KMS-11 (cell line): ENCODE data around the gene WHAMM.

Experiments used
- H2AFZ ChIP-seq: fragments of 200-600 bp; sonication (generic); 2 replicates; pipeline ENCODE4 v1.6.1; 2016; ENCODE audit warnings: antibody characterized with exemption, mixed run types, low read depth
- H3K27ac ChIP-seq: fragments of 200-600 bp; sonication (generic); 2 replicates; pipeline ENCODE4 v1.6.1; 2016; ENCODE audit warnings: mild to moderate bottlenecking, mixed run types
- H3K27me3 ChIP-seq: fragments of 200-600 bp; sonication (generic); 2 replicates; pipeline ENCODE4 v1.6.1; 2017; ENCODE audit warnings: mild to moderate bottlenecking, low read depth, mixed run types, moderate library complexity; ENCODE audit not compliant: insufficient read depth
- H3K36me3 ChIP-seq: fragments of 200-600 bp; sonication (generic); 2 replicates; pipeline ENCODE4 v1.6.1; 2017; ENCODE audit warnings: mild to moderate bottlenecking, mixed run types; ENCODE audit not compliant: insufficient read depth
- H3K4me1 ChIP-seq: fragments of 200-600 bp; sonication (generic); 2 replicates; pipeline ENCODE4 v1.6.1; 2016; ENCODE audit warnings: mild to moderate bottlenecking, low read depth, mixed run types; ENCODE audit not compliant: poor library complexity, severe bottlenecking
- H3K4me2 ChIP-seq: fragments of 200-600 bp; sonication (generic); 2 replicates; pipeline ENCODE4 v1.7.0; 2016; ENCODE audit warnings: mild to moderate bottlenecking, mixed run types
- H3K4me3 ChIP-seq: fragments of 200-600 bp; sonication (generic); IDR thresholded peaks from 2 replicates; pipeline ENCODE4 v1.6.1; 2017; ENCODE audit warnings: low read depth, low read length, mixed read lengths; ENCODE audit not compliant: insufficient read depth
- H3K79me2 ChIP-seq: fragments of 200-600 bp; sonication (generic); 2 replicates; pipeline ENCODE4 v1.6.1; 2016; ENCODE audit warnings: low read depth, mixed run types; ENCODE audit not compliant: insufficient read depth
- H3K9ac ChIP-seq: fragments of 200-600 bp; sonication (generic); 2 replicates; pipeline ENCODE4 v1.6.1; 2016; ENCODE audit warnings: mild to moderate bottlenecking, mixed run types
- H4K20me1 ChIP-seq: fragments of 200-600 bp; sonication (generic); 2 replicates; pipeline ENCODE4 v1.6.1; 2016; ENCODE audit warnings: mild to moderate bottlenecking, mixed run types; ENCODE audit not compliant: insufficient read depth
- TF ChIP-seq, protein P1 (sequence below): fragments of 200-600 bp; sonication (generic); conservative IDR thresholded peaks from 2 replicates; pipeline ENCODE4 v1.6.1; 2017; ENCODE audit warnings: low read depth, mild to moderate bottlenecking, antibody characterized with exemption, low read length, moderate library complexity, mixed read lengths

Gene WHAMM

GRCh38 chr15:82805994-82806406, 3.4 kb upstream of the WHAMM start, which contains the start of gene FSD2:
FSD2 (minus strand) TSS chr15:82806069; CDS start chr15:82787390, 18,679 bp downstream.
- TF ChIP-seq, protein P1, sequence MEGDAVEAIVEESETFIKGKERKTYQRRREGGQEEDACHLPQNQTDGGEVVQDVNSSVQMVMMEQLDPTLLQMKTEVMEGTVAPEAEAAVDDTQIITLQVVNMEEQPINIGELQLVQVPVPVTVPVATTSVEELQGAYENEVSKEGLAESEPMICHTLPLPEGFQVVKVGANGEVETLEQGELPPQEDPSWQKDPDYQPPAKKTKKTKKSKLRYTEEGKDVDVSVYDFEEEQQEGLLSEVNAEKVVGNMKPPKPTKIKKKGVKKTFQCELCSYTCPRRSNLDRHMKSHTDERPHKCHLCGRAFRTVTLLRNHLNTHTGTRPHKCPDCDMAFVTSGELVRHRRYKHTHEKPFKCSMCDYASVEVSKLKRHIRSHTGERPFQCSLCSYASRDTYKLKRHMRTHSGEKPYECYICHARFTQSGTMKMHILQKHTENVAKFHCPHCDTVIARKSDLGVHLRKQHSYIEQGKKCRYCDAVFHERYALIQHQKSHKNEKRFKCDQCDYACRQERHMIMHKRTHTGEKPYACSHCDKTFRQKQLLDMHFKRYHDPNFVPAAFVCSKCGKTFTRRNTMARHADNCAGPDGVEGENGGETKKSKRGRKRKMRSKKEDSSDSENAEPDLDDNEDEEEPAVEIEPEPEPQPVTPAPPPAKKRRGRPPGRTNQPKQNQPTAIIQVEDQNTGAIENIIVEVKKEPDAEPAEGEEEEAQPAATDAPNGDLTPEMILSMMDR, result 0 out of 2 replicates have a peak, but pooled peaks have one; percentile 25
- Histone ChIP-seq H4K20me1 (no peaks in the 10 kb centered on the region), H3K36me3 (no peaks in the 10 kb centered on the region), H2AFZ (peak within 1 kb of the TSS; percentile 64), H3K79me2 (peaks cover 6% of the 10 kb centered on the region; the same call in 1 of the 2 replicates), H3K4me1 (peaks cover 40% of the 10 kb centered on the region), H3K27ac (peak within 1 kb of the TSS; percentile 67), H3K4me3 (no peak within 1 kb of the TSS), H3K4me2 (peak within 1 kb of the TSS; percentile 72), H3K27me3 (no peaks in the 10 kb centered on the region), H3K9ac (peak within 1 kb of the TSS; percentile 18; the same call in 1 of the 2 replicates)

DNA sequence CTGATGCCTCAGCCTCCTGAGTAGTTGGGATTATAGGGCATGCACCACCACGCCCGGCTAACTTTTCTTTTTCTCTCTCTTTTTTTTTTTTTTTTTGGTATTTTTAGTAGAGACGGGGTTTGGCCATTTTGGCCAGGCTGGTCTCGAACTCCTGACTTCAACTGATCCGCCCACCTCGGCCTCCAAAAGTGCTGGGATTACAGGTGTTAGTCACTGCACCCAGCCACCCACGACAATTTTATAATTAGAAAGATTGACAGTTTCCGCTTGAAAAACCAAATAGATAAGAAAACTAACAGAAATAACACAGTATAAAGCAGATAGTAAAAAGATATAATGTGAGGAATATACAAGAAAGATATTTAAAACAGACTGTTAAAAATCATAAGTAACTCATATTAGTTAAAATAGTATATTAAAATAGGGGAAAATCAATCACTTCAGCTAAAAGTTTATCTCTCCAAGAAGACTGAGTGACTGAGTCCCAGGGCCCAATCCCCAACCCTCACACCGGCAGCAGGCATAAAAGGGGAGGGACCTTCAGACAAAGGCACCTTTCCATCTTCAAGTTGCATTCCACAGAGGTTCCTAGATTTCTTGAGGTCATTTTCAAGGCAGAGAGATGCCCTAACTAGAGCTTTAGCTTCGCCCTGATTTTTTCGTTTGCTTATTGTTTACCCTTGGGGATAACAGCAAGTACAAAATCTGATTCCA, 1.4 kb upstream of the WHAMM start:
- no peak overlapping the region for H2AFZ ChIP-seq
- H3K4me1 ChIP-seq, result peaks cover 57% of the 10 kb centered on the region
- no peaks in the 10 kb centered on the region for H3K36me3 ChIP-seq
- H3K27ac ChIP-seq, result no peak overlapping the region
- TF ChIP-seq, protein P1, result no peak
- no peaks in the 10 kb centered on the region for H4K20me1 ChIP-seq
- no peak overlapping the region for H3K9ac ChIP-seq
- H3K79me2 ChIP-seq, result peaks cover 19% of the 10 kb centered on the region; the same call in 1 of the 2 replicates
- no peak overlapping the region for H3K4me3 ChIP-seq
- H3K4me2 ChIP-seq, result no peak overlapping the region
- no peaks in the 10 kb centered on the region for H3K27me3 ChIP-seq

DNA sequence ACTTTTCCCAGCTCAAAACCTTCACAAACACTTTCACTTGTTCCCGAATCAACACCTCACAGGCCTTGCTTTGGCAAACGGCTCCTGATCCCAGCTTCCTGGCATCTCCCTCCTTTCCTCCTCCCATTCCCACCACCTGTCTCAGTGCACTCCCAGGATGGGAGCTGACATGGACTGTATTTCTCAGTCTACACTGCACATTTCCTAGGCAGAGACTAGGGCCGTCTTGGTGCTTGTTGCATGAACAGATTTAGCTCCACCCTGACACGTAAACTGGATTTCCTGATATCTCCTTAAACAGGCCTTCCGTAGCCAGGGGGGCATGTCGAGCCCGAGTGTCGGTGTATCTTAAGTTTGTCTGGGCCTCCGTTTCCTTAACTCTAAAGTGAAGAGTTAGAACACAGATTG, 790 bp upstream of the WHAMM start:
- H4K20me1 ChIP-seq, result no peaks in the 10 kb centered on the region
- H3K79me2 ChIP-seq, result peaks cover 19% of the 10 kb centered on the region; the same call in 1 of the 2 replicates
- no peaks in the 10 kb centered on the region for H3K36me3 ChIP-seq
- H2AFZ ChIP-seq, result peak overlapping the region; percentile 75
- TF ChIP-seq, protein P1, result no peak
- no peak overlapping the region for H3K9ac ChIP-seq
- no peak overlapping the region for H3K27ac ChIP-seq
- peak overlapping the region; percentile 69; the same call in 1 of the 2 replicates for H3K4me2 ChIP-seq
- H3K27me3 ChIP-seq, result no peaks in the 10 kb centered on the region
- H3K4me3 ChIP-seq, result no peak overlapping the region
- peaks cover 57% of the 10 kb centered on the region for H3K4me1 ChIP-seq

GRCh38 chr15:82810061-82810889, 847 bp downstream of the WHAMM start:
- Histone ChIP-seq H3K36me3 (0 out of 2 replicates have a peak, but pooled peaks cover under 1% of the 10 kb centered on the region), H3K27ac (peak overlapping the region; percentile 89), H2AFZ (peak overlapping the region; percentile 75), H3K4me3 (no peak overlapping the region), H3K4me1 (peaks cover 42% of the 10 kb centered on the region), H3K9ac (peak overlapping the region; percentile 77; the same call in 1 of the 2 replicates), H3K79me2 (peaks cover 19% of the 10 kb centered on the region; the same call in 1 of the 2 replicates), H3K27me3 (no peaks in the 10 kb centered on the region), H3K4me2 (peak overlapping the region; percentile 69), H4K20me1 (no peaks in the 10 kb centered on the region)
- TF ChIP-seq, protein P1, result no peak
